ENCODE results near the gene CACNA2D3.

The CACNA2D3 gene

GRCh38 chr3:55000546-55000945, 878.2 kb downstream of the CACNA2D3 start:
- Histone ChIP-seq H3K79me1 (ENCODE audit: low read depth, low read length) (no peaks in the 10 kb centered on the region), H2BK12ac (ENCODE audit: low read length) (no peak overlapping the region), H3K4me3 (ENCODE audit: low read length in 2 of 2) (no peak overlapping the region), H3K4me2 (ENCODE audit: insufficient read depth, low read length, poor library complexity, severe bottlenecking) (no peak overlapping the region), H3K9ac (ENCODE audit: low read depth, low read length, poor library complexity) (no peak overlapping the region), H3K27me3 (ENCODE audit: control insufficient read depth in 3 of 3, insufficient read depth in 3 of 3, low read depth in 1 of 3, low read length in 3 of 3) (no peaks in the 10 kb centered on the region), H2AK5ac (ENCODE audit: low read depth, low read length) (no peak overlapping the region), H3K9me3 (replicated peaks in 1 of 2; ENCODE audit: control insufficient read depth in 2 of 2, insufficient read depth in 1 of 2, low read depth in 1 of 2, low read length in 2 of 2) (peaks cover 0 to 4% of the 10 kb centered on the region in 2 donors), H3K14ac (ENCODE audit: low read length) (no peak overlapping the region), H3K23ac (ENCODE audit: low read depth, low read length, poor library complexity) (no peak overlapping the region), H3K36me3 (replicated peaks in 1 of 2; ENCODE audit: control insufficient read depth in 2 of 2, insufficient read depth in 2 of 2, low read length in 2 of 2) (no peaks in the 10 kb centered on the region), H3K27ac (replicated peaks; ENCODE audit: low read length) (no peak overlapping the region), H3K4ac (ENCODE audit: low read length) (no peak overlapping the region), H2AFZ (ENCODE audit: low read length) (no peak overlapping the region), H3K18ac (ENCODE audit: low read length) (no peak overlapping the region), H4K8ac (ENCODE audit: low read depth, low read length) (no peak overlapping the region), H4K91ac (ENCODE audit: low read depth, low read length, poor library complexity) (no peak overlapping the region), H2BK5ac (ENCODE audit: low read length) (no peak overlapping the region), H2BK15ac (ENCODE audit: low read length) (no peak overlapping the region), H3K4me1 (ENCODE audit: control insufficient read depth in 2 of 2, insufficient read depth in 1 of 2, low read depth in 1 of 2, low read length in 2 of 2) (peaks cover 7 to 21% of the 10 kb centered on the region in 2 donors), H2BK120ac (ENCODE audit: low read depth, low read length) (no peak overlapping the region)
- no peak for DNase-seq (ENCODE audit: low spot score)

- Histone ChIP-seq H3K14ac (ENCODE audit: low read length) (no peak overlapping the region), H3K9ac (ENCODE audit: low read depth, low read length, poor library complexity) (no peak overlapping the region), H3K27ac (replicated peaks; ENCODE audit: low read length) (no peak overlapping the region), H3K4me3 (ENCODE audit: low read length in 2 of 2) (no peak overlapping the region), H3K23ac (ENCODE audit: low read depth, low read length, poor library complexity) (no peak overlapping the region), H4K8ac (ENCODE audit: low read depth, low read length) (no peak overlapping the region), H2BK120ac (ENCODE audit: low read depth, low read length) (no peak overlapping the region), H3K4me2 (ENCODE audit: insufficient read depth, low read length, poor library complexity, severe bottlenecking) (no peak overlapping the region), H2BK5ac (ENCODE audit: low read length) (no peak overlapping the region), H3K79me1 (ENCODE audit: low read depth, low read length) (no peaks in the 10 kb centered on the region), H3K4ac (ENCODE audit: low read length) (no peak overlapping the region), H3K36me3 (replicated peaks in 1 of 2; ENCODE audit: control insufficient read depth in 2 of 2, insufficient read depth in 2 of 2, low read length in 2 of 2) (no peaks in the 10 kb centered on the region), H4K91ac (ENCODE audit: low read depth, low read length, poor library complexity) (no peak overlapping the region), H3K4me1 (ENCODE audit: control insufficient read depth in 2 of 2, insufficient read depth in 1 of 2, low read depth in 1 of 2, low read length in 2 of 2) (peaks cover 7 to 21% of the 10 kb centered on the region in 2 donors), H3K27me3 (ENCODE audit: control insufficient read depth in 3 of 3, insufficient read depth in 3 of 3, low read depth in 1 of 3, low read length in 3 of 3) (no peaks in the 10 kb centered on the region), H3K18ac (ENCODE audit: low read length) (no peak overlapping the region), H2AK5ac (ENCODE audit: low read depth, low read length) (no peak overlapping the region), H2BK15ac (ENCODE audit: low read length) (no peak overlapping the region), H2AFZ (ENCODE audit: low read length) (no peak overlapping the region), H2BK12ac (ENCODE audit: low read length) (no peak overlapping the region), H3K9me3 (replicated peaks in 1 of 2; ENCODE audit: control insufficient read depth in 2 of 2, insufficient read depth in 1 of 2, low read depth in 1 of 2, low read length in 2 of 2) (no peaks in the 10 kb centered on the region)
- WGBS, 2 donors (ENCODE audit: extremely low coverage in 2 of 2, insufficient read length in 2 of 2, insufficient replicate concordance in 1 of 2) = no CpG with 5 or more reads among the region's 4 CpGs
- no peak for DNase-seq (ENCODE audit: low spot score)
Measured at GRCh38 chr3:55000953-55001352, 878.6 kb downstream of the CACNA2D3 start.

- Histone ChIP-seq H3K18ac (ENCODE audit: low read length) (no peak overlapping the region), H3K4me3 (ENCODE audit: low read length in 2 of 2) (no peak overlapping the region), H2AFZ (ENCODE audit: low read length) (no peak overlapping the region), H3K23ac (ENCODE audit: low read depth, low read length, poor library complexity) (no peak overlapping the region), H3K4ac (ENCODE audit: low read length) (no peak overlapping the region), H4K91ac (ENCODE audit: low read depth, low read length, poor library complexity) (no peak overlapping the region), H3K79me1 (ENCODE audit: low read depth, low read length) (no peaks in the 10 kb centered on the region), H2BK5ac (ENCODE audit: low read length) (no peak overlapping the region), H2BK12ac (ENCODE audit: low read length) (no peak overlapping the region), H3K27ac (replicated peaks; ENCODE audit: low read length) (no peak overlapping the region), H2BK15ac (ENCODE audit: low read length) (no peak overlapping the region), H2BK120ac (ENCODE audit: low read depth, low read length) (no peak overlapping the region), H3K14ac (ENCODE audit: low read length) (no peak overlapping the region), H3K4me1 (ENCODE audit: control insufficient read depth in 2 of 2, insufficient read depth in 1 of 2, low read depth in 1 of 2, low read length in 2 of 2) (peaks cover 11 to 21% of the 10 kb centered on the region in 2 donors), H3K27me3 (ENCODE audit: control insufficient read depth in 3 of 3, insufficient read depth in 3 of 3, low read depth in 1 of 3, low read length in 3 of 3) (no peaks in the 10 kb centered on the region), H3K9me3 (replicated peaks in 1 of 2; ENCODE audit: control insufficient read depth in 2 of 2, insufficient read depth in 1 of 2, low read depth in 1 of 2, low read length in 2 of 2) (no peaks in the 10 kb centered on the region), H2AK5ac (ENCODE audit: low read depth, low read length) (no peak overlapping the region), H3K36me3 (replicated peaks in 1 of 2; ENCODE audit: control insufficient read depth in 2 of 2, insufficient read depth in 2 of 2, low read length in 2 of 2) (no peaks in the 10 kb centered on the region), H3K9ac (ENCODE audit: low read depth, low read length, poor library complexity) (no peak overlapping the region), H4K8ac (ENCODE audit: low read depth, low read length) (no peak overlapping the region), H3K4me2 (ENCODE audit: insufficient read depth, low read length, poor library complexity, severe bottlenecking) (no peak overlapping the region)
- no peak for DNase-seq (ENCODE audit: low spot score)
- WGBS, 2 donors (ENCODE audit: extremely low coverage in 2 of 2, insufficient read length in 2 of 2, insufficient replicate concordance in 1 of 2) = no CpG with 5 or more reads among the region's 9 CpGs
Measured at GRCh38 chr3:55002416-55002930, 880.1 kb downstream of the CACNA2D3 start.

GRCh38 chr3:55006244-55006676, 883.9 kb downstream of the CACNA2D3 start:
- H3K9me3 ChIP-seq (replicated peaks in 1 of 2; ENCODE audit: control insufficient read depth in 2 of 2, insufficient read depth in 1 of 2, low read depth in 1 of 2, low read length in 2 of 2) = no peaks in the 10 kb centered on the region
- H3K79me1 ChIP-seq (ENCODE audit: low read depth, low read length) = no peaks in the 10 kb centered on the region
- H3K4ac ChIP-seq (ENCODE audit: low read length) = no peak overlapping the region
- no peak overlapping the region for H3K4me3 ChIP-seq (ENCODE audit: low read length in 2 of 2)
- no CpG with 5 or more reads among the region's 8 CpGs for WGBS, 2 donors (ENCODE audit: extremely low coverage in 2 of 2, insufficient read length in 2 of 2, insufficient replicate concordance in 1 of 2)
- no peak overlapping the region for H2AFZ ChIP-seq (ENCODE audit: low read length)
- H2AK5ac ChIP-seq (ENCODE audit: low read depth, low read length) = no peak overlapping the region
- H3K23ac ChIP-seq (ENCODE audit: low read depth, low read length, poor library complexity) = no peak overlapping the region
- no peak overlapping the region for H3K9ac ChIP-seq (ENCODE audit: low read depth, low read length, poor library complexity)
- no peaks in the 10 kb centered on the region for H3K27me3 ChIP-seq (ENCODE audit: control insufficient read depth in 3 of 3, insufficient read depth in 3 of 3, low read depth in 1 of 3, low read length in 3 of 3)
- peak overlapping the region; percentile 38 for H3K4me2 ChIP-seq (ENCODE audit: insufficient read depth, low read length, poor library complexity, severe bottlenecking)
- H3K4me1 ChIP-seq (ENCODE audit: control insufficient read depth in 2 of 2, insufficient read depth in 1 of 2, low read depth in 1 of 2, low read length in 2 of 2) = peaks cover 0 to 4% of the 10 kb centered on the region in 2 donors
- no peaks in the 10 kb centered on the region for H3K36me3 ChIP-seq (replicated peaks in 1 of 2; ENCODE audit: control insufficient read depth in 2 of 2, insufficient read depth in 2 of 2, low read length in 2 of 2)
- DNase-seq (ENCODE audit: low spot score) = no peak
- no peak overlapping the region for H4K91ac ChIP-seq (ENCODE audit: low read depth, low read length, poor library complexity)
- peak overlapping the region; percentile 2 for H3K27ac ChIP-seq (replicated peaks; ENCODE audit: low read length)
- H2BK12ac ChIP-seq (ENCODE audit: low read length) = no peak overlapping the region
- no peak overlapping the region for H4K8ac ChIP-seq (ENCODE audit: low read depth, low read length)
- H2BK5ac ChIP-seq (ENCODE audit: low read length) = no peak overlapping the region
- no peak overlapping the region for H3K14ac ChIP-seq (ENCODE audit: low read length)
- H3K18ac ChIP-seq (ENCODE audit: low read length) = no peak overlapping the region
- H2BK15ac ChIP-seq (ENCODE audit: low read length) = no peak overlapping the region
- H2BK120ac ChIP-seq (ENCODE audit: low read depth, low read length) = no peak overlapping the region

Measured in neuronal stem cell (in vitro differentiated cells).